ENCODE measurements around the gene RPS18. TPM values are rescaled to one million over a fixed set of nuclear protein-coding genes. Genes with fewer than 3 reads are reported as not detected.
A peak's percentile ranks its signal among the peaks of the same experiment; 100 is the strongest.

The RPS18 gene
- total and polyA plus RNA-seq, 9 of the 15 experiments (the other 6 are each of a cell fraction or from before 2014, with no cell fraction given): 5,023 to 17,516 (median 8,131) TPM

DNA sequence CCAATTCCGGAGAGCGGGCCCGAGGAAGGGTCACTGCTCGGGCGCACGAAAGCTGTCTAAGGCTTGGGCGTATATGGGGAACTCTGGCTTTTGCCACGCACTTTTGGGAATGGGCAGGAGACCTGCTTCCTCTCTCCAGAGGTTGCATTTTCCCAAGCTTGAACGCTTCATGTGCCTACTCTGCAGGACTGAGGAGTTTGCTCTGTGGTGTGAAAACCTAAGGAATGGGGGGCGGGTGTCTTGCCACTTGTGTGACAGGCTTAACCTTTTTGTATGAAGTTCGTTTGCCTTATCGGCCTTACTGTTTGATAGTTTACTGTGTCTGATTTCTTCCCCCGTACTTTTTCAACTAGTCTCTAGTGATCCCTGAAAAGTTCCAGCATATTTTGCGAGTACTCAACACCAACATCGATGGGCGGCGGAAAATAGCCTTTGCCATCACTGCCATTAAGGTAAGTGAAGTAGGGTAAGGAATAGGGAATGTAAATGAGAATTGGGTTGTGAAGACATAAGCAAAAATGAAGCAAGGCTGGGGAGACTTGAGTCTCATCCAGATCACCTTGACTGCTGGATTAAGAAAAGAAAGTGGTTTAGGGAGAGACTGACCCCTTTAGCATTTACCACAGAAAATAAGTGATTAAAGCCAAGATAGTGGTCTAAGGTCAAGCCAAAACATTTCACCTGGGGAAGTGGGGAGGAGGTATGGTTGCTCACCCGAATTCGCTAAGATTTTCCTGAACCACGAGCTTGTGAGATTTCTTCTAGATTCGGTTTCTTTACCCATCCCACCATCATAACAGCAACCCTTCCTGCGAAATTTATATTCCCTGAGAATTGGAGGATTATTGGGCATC is 627 bp downstream of the RPS18 start (continued):
- TF ChIP-seq RAD21 (CRISPR knock-in tag; conservative IDR thresholded peaks at IDR 0.05 in 1 of 2, IDR thresholded peaks at IDR 0.05 in 1 of 2) (no peak), LARP7 (IDR thresholded peaks at IDR 0.05) (no peak), C11orf30 (IDR thresholded peaks at IDR 0.05; ENCODE audit: low read depth) (no peak), GABPB1 (CRISPR knock-in tag; IDR thresholded peaks at IDR 0.05) (no peak), AFF4 (CRISPR knock-in tag; IDR thresholded peaks at IDR 0.05) (peak; percentile 10; the same call in 1 of the 2 replicates), PHF8 (IDR thresholded peaks at IDR 0.05; ENCODE audit: borderline replicate concordance, low read length) (no peak), HOXB6 (CRISPR knock-in tag; IDR thresholded peaks at IDR 0.05; ENCODE audit: borderline replicate concordance) (no peak), THRAP3 (IDR thresholded peaks at IDR 0.05; ENCODE audit: borderline replicate concordance) (peak; percentile 54; the same call in 1 of the 2 replicates), FOS (IDR thresholded peaks at IDR 0.05; ENCODE audit: extremely low read depth, insufficient read length) (no peak), NR2C2 (CRISPR knock-in tag; IDR thresholded peaks at IDR 0.05) (no peak), NR2C2 (tag; IDR thresholded peaks at IDR 0.05) (no peak; the same call in 1 of the 2 replicates), ZBED1 (IDR thresholded peaks at IDR 0.05) (no peak), FUS (optimal IDR thresholded peaks at IDR 0.05; ENCODE audit: low read depth, low read length) (peak; percentile 40), ZNF384 (IDR thresholded peaks at IDR 0.05; ENCODE audit: low read depth, low read length) (no peak)
- TF ChIP-seq, protein P1, sequence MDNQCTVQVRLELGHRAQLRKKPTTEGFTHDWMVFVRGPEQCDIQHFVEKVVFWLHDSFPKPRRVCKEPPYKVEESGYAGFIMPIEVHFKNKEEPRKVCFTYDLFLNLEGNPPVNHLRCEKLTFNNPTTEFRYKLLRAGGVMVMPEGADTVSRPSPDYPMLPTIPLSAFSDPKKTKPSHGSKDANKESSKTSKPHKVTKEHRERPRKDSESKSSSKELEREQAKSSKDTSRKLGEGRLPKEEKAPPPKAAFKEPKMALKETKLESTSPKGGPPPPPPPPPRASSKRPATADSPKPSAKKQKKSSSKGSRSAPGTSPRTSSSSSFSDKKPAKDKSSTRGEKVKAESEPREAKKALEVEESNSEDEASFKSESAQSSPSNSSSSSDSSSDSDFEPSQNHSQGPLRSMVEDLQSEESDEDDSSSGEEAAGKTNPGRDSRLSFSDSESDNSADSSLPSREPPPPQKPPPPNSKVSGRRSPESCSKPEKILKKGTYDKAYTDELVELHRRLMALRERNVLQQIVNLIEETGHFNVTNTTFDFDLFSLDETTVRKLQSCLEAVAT (IDR thresholded peaks at IDR 0.05): peak in 1 of 2 experiments; percentile 31; a peak in 3 of 4 replicates
- TF ChIP-seq, protein P2, sequence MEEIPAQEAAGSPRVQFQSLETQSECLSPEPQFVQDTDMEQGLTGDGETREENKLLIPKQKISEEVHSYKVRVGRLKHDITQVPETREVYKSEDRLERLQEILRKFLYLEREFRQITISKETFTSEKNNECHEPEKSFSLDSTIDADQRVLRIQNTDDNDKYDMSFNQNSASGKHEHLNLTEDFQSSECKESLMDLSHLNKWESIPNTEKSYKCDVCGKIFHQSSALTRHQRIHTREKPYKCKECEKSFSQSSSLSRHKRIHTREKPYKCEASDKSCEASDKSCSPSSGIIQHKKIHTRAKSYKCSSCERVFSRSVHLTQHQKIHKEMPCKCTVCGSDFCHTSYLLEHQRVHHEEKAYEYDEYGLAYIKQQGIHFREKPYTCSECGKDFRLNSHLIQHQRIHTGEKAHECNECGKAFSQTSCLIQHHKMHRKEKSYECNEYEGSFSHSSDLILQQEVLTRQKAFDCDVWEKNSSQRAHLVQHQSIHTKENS (CRISPR knock-in tag; IDR thresholded peaks at IDR 0.05): no peak

Data from K562 (cell line).